Caco-2 (cell line): ENCODE data around the gene PARVA. TPM values are rescaled to one million over a fixed set of nuclear protein-coding genes. Genes with fewer than 3 reads are reported as not detected.

ENCODE experiments used
- BruUV-seq: library from RNA; stranded (reverse); fragments of 400-500 nt; replicated peaks from 2 replicates; lab custom pipeline; 2021; lab: Mats Ljungman, UMichigan
- CTCF ChIA-PET: fragments of 300-600 bp; sonication (Branson Sonifier 250); formaldehyde crosslinking; loops from one replicate; lab custom pipeline; 2022; ENCODE audit warnings: antibody characterized with exemption; lab: Charles Lee
- POLR2A ChIA-PET: fragments of 300-600 bp; sonication (Branson Sonifier 250); formaldehyde crosslinking; loops from one replicate; lab custom pipeline; 2022; ENCODE audit warnings: antibody characterized with exemption; lab: Charles Lee
- DNase-seq, 2 experiments: peaks; one replicate each; pipeline versions ENCODE4 v3.0.0 to v3.0.0-alpha.2; 2020 to 2022
- H3K27me3 ChIP-seq: replicated peaks from 2 replicates; pipeline ENCODE4 v1.6.0; 2011; ENCODE audit warnings: low read length; ENCODE audit not compliant: control insufficient read depth, insufficient read depth
- H3K36me3 ChIP-seq: 2 replicates; pipeline ENCODE4 v1.5.1; 2011; ENCODE audit warnings: low read length; ENCODE audit not compliant: control insufficient read depth, insufficient read depth
- H3K4me1 ChIP-seq: fragments of 250-450 bp; sonication (Bioruptor Pico); 2 replicates; pipeline ENCODE4 v1.5.1; 2020; ENCODE audit warnings: mild to moderate bottlenecking
- H3K4me3 ChIP-seq: 2 replicates; pipeline ENCODE4 v1.5.1; 2011; ENCODE audit warnings: low read depth, mild to moderate bottlenecking, control low read depth, low read length
- H3K9me3 ChIP-seq: fragments of 250-450 bp; sonication (Bioruptor Pico); 2 replicates; pipeline ENCODE4 v1.5.1; 2020; ENCODE audit warnings: mild to moderate bottlenecking, moderate library complexity
- H3K27ac Mint-ChIP-seq: one replicate; pipeline ENCODE4 v1.8.0; 2022; ENCODE audit warnings: mixed read lengths; ENCODE audit not compliant: unreplicated experiment
- H3K27me3 Mint-ChIP-seq: one replicate; pipeline ENCODE4 v1.8.0; 2022; ENCODE audit warnings: mixed read lengths; ENCODE audit not compliant: insufficient read depth, unreplicated experiment
- H3K36me3 Mint-ChIP-seq: one replicate; pipeline ENCODE4 v1.8.0; 2022; ENCODE audit warnings: mild to moderate bottlenecking, mixed read lengths; ENCODE audit not compliant: insufficient read depth, unreplicated experiment
- H3K4me1 Mint-ChIP-seq: one replicate; pipeline ENCODE4 v1.8.0; 2022; ENCODE audit warnings: low read depth, mixed read lengths; ENCODE audit not compliant: unreplicated experiment
- H3K4me3 Mint-ChIP-seq: one replicate; pipeline ENCODE4 v1.8.0; 2022; ENCODE audit warnings: mild to moderate bottlenecking, moderate library complexity, mixed read lengths; ENCODE audit not compliant: unreplicated experiment
- H3K9me3 Mint-ChIP-seq: one replicate; pipeline ENCODE4 v1.8.0; 2022; ENCODE audit warnings: mixed read lengths; ENCODE audit not compliant: unreplicated experiment
- intact Hi-C: fragments of 100-400 bp; cut with micrococcal nuclease; formaldehyde crosslinking; loops from one replicate; pipeline ENCODE4 v1.10.0; 2022; ENCODE audit not compliant: unreplicated experiment
- total RNA-seq: library from RNA; stranded (reverse); gene quantifications from 2 replicates; pipeline ENCODE4 v1.2.3, GENCODE V29; 2022
- TF ChIP-seq, protein P1 (sequence below), 2 experiments: fragments of 200-600 bp in 1 of 2; IDR thresholded peaks; 1 replicate in 1 of 2; 2 replicates in 1 of 2; pipeline versions ENCODE4 v1.5.1 to v1.8.0; 2011 to 2022; ENCODE audit warnings: antibody characterized with exemption in 1 of 2, control low read depth in 1 of 2, inconsistent platforms in 1 of 2, low read depth in 1 of 2, low read length in 1 of 2, mild to moderate bottlenecking in 1 of 2, moderate library complexity in 1 of 2; ENCODE audit not compliant: insufficient read depth in 1 of 2, severe bottlenecking in 1 of 2, unreplicated experiment in 1 of 2

The PARVA gene
- total RNA-seq, 1 experiment from 2014 or later = 45.3 TPM

DNA sequence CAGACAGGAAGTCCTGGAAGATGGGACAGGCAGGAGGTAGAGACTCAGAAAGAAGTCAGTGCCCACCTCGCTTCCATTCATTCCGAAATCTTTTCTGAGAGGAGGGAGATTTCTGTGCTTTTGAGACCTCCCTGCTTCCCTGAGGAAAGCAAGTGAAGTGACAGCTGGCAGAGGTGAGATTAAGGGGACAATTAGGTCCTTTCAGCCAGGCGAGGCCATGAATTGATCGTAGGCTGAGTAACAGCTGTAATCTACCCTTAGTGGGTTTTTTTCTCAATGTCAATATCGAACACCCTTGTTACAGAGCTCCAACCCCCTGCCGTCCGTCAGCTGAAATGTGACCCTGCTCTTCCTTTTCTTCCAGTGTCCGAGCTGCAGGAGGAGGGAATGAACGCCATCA is 96.0 kb downstream of the PARVA start:
- Histone ChIP-seq H3K36me3 (no peaks in the 10 kb centered on the region), H3K4me1 (no peaks in the 10 kb centered on the region), H3K4me3 (no peak overlapping the region), H3K9me3 (no peaks in the 10 kb centered on the region), H3K27me3 (no peaks in the 10 kb centered on the region)
- ChIA-PET CTCF (no interaction called here), POLR2A (no interaction called here)
- DNase-seq = no peak
- no peaks in the 10 kb centered on the region for H3K27me3 Mint-ChIP-seq
- peaks cover 5% of the 10 kb centered on the region for H3K36me3 Mint-ChIP-seq
- H3K4me1 Mint-ChIP-seq = peaks cover 11% of the 10 kb centered on the region
- TF ChIP-seq, protein P1, sequence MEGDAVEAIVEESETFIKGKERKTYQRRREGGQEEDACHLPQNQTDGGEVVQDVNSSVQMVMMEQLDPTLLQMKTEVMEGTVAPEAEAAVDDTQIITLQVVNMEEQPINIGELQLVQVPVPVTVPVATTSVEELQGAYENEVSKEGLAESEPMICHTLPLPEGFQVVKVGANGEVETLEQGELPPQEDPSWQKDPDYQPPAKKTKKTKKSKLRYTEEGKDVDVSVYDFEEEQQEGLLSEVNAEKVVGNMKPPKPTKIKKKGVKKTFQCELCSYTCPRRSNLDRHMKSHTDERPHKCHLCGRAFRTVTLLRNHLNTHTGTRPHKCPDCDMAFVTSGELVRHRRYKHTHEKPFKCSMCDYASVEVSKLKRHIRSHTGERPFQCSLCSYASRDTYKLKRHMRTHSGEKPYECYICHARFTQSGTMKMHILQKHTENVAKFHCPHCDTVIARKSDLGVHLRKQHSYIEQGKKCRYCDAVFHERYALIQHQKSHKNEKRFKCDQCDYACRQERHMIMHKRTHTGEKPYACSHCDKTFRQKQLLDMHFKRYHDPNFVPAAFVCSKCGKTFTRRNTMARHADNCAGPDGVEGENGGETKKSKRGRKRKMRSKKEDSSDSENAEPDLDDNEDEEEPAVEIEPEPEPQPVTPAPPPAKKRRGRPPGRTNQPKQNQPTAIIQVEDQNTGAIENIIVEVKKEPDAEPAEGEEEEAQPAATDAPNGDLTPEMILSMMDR (IDR thresholded peaks at IDR 0.05; ENCODE audit: insufficient read depth in 1 of 2, low read depth in 1 of 2, low read length in 1 of 2, severe bottlenecking in 1 of 2, unreplicated experiment in 1 of 2) = no peak
- intact Hi-C loops = no loop called here
- no TSS peak for BruUV-seq
- H3K9me3 Mint-ChIP-seq = no peaks in the 10 kb centered on the region
- H3K27ac Mint-ChIP-seq = no peak overlapping the region
- H3K4me3 Mint-ChIP-seq = no peak overlapping the region

DNA sequence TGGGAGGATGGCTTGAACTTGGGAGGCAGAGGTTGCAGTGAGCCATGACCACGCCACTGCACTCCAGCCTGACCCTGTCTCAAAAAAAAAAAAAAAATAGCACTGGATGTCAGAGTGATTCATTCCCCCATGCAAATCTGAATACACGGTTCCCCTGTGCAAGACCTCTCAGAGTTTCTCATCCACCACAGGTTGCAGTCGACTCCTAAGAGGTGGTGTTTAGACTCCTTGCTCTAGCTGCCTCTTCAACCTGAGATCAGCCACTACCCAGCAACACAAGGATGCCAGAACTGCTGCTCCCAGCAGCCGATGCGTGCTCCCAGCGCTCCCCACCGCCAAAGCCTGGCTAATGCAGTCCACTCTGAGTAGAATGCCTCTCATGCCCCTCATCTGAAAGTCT is 97.5 kb downstream of the PARVA start:
- intact Hi-C loops = loop anchor here (5.0 kb wide), 1 partner anchor 143 kb away; no protein-coding TSS in a partner anchor
- no peak overlapping the region for H3K4me3 Mint-ChIP-seq
- Histone ChIP-seq H3K4me1 (no peaks in the 10 kb centered on the region), H3K9me3 (no peaks in the 10 kb centered on the region), H3K4me3 (no peak overlapping the region), H3K27me3 (no peaks in the 10 kb centered on the region), H3K36me3 (no peaks in the 10 kb centered on the region)
- BruUV-seq = no TSS peak
- TF ChIP-seq, protein P1 (IDR thresholded peaks at IDR 0.05; ENCODE audit: insufficient read depth in 1 of 2, low read depth in 1 of 2, low read length in 1 of 2, severe bottlenecking in 1 of 2, unreplicated experiment in 1 of 2) = no peak
- DNase-seq = no peak
- no peaks in the 10 kb centered on the region for H3K27me3 Mint-ChIP-seq
- H3K27ac Mint-ChIP-seq = no peak overlapping the region
- peaks cover 16% of the 10 kb centered on the region for H3K4me1 Mint-ChIP-seq
- ChIA-PET CTCF (interaction anchor here (0.8 kb wide), 1 partner anchor 9 kb away, joined by 3 read pairs; no protein-coding TSS in a partner anchor), POLR2A (no interaction called here)
- H3K36me3 Mint-ChIP-seq = peaks cover 5% of the 10 kb centered on the region
- H3K9me3 Mint-ChIP-seq = no peaks in the 10 kb centered on the region

DNA sequence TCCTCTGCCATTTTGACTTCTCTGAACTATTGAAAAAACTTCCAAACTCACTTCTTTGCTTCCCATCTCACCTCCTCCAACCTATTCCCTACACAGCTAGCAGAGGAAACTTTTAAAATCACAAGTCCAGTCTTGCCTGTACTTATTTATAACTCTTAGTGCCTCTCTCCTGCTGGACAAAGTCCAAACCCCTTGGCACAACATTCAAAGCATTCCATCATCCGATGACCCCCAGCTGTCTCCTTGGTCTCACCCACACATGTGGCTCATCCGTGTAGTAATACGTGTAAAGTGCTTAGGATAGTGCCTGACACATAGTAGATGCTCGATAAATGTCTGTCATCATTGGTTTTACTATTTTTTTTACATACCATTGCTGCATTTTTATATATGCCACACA is 101.4 kb downstream of the PARVA start:
- no peak overlapping the region for H3K4me3 Mint-ChIP-seq
- Histone ChIP-seq H3K9me3 (no peaks in the 10 kb centered on the region), H3K27me3 (no peaks in the 10 kb centered on the region), H3K4me3 (no peak overlapping the region), H3K4me1 (no peaks in the 10 kb centered on the region), H3K36me3 (no peaks in the 10 kb centered on the region)
- CTCF ChIA-PET = no interaction called here
- POLR2A ChIA-PET = no interaction called here
- no TSS peak for BruUV-seq
- no peaks in the 10 kb centered on the region for H3K27me3 Mint-ChIP-seq
- intact Hi-C loops = loop anchor here (5.0 kb wide), 1 partner anchor 146 kb away; no protein-coding TSS in a partner anchor
- DNase-seq = no peak
- H3K36me3 Mint-ChIP-seq = peaks cover 11% of the 10 kb centered on the region
- no peaks in the 10 kb centered on the region for H3K9me3 Mint-ChIP-seq
- H3K4me1 Mint-ChIP-seq = peaks cover 7% of the 10 kb centered on the region
- no peak overlapping the region for H3K27ac Mint-ChIP-seq
- TF ChIP-seq, protein P1 (IDR thresholded peaks at IDR 0.05; ENCODE audit: insufficient read depth in 1 of 2, low read depth in 1 of 2, low read length in 1 of 2, severe bottlenecking in 1 of 2, unreplicated experiment in 1 of 2) = no peak
